ENCODE measurements around the gene SLC8A1.

SLC8A1 gene

DNA sequence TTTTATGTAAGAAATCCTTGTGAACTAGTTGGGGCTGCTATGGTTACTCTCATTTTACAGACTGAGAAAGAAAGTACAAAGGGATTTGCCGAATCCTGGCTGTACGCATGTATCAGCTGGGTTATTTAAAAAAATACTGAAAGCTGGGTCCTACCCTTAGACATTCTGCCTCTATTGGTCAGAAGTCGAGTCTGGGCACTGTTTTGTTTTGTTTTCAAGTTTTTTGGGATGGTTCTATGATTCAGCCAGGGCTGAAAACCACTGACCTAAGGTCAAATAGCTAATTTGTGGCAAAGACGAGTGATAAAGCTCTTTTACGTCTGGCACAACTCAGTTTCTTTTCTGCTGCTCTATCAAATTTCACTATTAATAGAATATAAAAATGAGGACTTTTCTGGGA, 5.9 kb upstream of the SLC8A1 start:
- no peak for DNase-seq

DNA sequence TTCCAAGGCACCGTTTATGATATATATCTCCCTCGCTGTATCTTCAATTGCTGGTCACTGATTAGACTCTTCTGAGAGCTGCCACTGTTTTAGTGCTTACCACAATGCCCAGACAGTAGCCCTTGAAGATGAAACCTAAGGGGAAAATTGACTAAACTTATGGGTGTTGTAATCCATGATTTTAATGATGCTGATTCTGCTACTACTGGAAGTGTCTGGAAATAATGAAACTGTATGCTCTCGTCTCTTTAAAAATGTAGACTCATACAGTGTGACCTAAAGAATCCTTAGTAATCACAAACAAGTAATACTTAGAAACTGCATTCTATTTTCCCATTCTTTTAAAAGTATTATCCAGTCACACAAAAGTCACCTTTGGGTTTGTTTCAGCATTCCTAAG, 5.5 kb upstream of the SLC8A1 start:
- no peak for DNase-seq

DNA sequence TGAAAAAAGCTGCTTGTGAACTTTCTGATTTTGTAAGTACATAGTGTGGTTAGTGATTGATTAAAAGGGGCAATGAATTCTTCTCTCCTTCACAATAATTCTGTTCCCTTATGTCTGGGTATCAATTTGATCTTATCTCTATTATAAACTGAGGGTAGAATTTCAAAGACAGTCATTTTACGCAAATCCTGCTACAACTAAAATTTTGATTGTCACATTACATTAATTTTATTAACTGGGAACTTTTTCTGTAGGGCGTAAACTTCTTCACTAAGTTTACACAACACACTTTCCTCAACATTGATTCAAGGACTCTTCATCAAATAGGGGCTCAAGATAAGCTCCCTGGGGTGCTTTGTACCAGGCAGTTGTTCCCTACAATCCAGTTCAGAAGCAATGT, 5.0 kb upstream of the SLC8A1 start:
- no peak for DNase-seq

DNA sequence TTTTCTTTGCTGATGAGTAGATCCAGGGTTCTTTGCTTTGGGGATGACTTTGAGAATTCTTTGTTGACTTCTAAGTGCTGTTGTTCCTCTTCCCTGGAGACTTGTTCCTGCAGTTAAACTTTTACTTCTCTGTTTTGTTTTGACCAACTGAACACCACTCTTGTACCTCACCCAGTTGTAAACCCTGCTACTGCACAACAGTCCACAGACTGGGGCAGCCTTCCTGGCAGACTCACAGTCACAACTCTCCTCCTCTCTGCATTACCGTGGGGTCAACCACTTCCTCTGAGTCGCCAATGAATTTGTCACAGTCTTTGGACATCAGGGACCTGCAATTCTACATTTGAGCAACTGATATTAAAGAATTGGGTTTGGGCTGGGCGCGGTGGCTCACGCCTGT, 3.8 kb upstream of the SLC8A1 start:
- no peak for DNase-seq

DNA sequence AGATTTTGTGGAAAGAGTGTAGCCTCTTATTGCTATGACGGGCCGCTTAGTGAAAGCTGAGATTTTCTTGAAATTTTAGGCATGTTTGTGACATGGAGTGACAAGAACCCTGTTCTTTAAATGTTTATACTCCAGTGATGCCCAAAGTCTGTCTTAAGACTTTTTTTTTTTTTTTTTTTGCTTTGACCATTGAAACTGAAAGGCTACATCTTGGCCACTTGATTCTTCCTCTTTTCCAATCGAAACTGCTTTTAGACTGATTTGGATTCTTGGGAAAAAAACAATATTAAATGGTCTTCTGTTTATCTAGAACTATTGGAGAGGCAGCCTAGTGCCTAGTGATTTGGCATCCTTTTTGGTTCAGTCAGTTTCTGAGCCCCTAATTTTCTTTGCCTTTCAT, 2.4 kb upstream of the SLC8A1 start:
- no peak for DNase-seq

DNA sequence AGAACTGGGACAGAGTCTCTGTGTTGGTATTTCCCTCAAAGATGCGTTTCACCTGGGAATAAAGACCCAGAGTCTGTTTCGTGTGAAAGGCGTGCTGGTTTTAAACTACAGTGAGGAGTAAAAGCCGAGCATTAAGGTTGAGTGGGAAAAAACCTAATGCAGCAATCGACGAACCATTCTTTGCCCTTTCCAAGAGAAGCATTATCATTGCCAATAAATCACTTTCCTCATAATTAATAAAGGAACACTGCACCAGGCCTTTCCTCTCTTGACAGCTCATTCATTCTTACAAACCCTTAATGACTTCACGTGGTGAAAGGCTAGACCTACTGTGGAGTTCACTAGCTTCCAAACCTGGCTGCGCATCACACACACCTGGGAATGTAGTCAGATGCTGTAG, 896 bp upstream of the SLC8A1 start:
- no peak for DNase-seq

DNA sequence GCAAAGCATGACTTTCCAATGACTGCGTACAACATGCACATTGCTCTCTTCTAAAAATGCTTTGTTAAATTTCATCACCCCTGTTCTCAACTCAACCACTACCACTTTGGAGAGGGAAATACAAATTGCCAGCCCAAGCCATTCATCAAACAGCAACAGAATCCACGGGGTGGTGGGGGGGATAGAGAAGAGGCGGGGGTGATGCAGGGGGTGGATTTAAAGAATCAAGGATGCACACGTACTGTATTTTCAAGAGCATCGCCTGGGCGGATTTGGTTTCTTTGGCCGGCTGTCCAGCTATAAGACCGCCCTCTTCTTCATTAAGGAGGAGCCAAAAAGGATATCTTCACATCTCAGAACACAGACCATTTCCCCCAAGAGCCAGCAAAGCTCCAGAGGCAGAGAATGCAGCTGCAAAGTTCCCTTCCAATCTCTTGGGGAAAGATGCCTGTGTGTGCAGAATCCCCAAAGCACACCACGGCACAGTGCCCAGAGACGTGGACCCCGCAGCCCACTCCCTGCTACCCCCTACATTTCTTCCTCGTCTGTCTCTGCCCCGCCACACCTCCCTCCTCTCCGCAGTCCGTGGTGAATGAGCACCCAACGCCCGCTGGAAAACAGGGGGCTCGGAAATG, 977 bp downstream of the SLC8A1 start:
- DNase-seq = no peak

DNA sequence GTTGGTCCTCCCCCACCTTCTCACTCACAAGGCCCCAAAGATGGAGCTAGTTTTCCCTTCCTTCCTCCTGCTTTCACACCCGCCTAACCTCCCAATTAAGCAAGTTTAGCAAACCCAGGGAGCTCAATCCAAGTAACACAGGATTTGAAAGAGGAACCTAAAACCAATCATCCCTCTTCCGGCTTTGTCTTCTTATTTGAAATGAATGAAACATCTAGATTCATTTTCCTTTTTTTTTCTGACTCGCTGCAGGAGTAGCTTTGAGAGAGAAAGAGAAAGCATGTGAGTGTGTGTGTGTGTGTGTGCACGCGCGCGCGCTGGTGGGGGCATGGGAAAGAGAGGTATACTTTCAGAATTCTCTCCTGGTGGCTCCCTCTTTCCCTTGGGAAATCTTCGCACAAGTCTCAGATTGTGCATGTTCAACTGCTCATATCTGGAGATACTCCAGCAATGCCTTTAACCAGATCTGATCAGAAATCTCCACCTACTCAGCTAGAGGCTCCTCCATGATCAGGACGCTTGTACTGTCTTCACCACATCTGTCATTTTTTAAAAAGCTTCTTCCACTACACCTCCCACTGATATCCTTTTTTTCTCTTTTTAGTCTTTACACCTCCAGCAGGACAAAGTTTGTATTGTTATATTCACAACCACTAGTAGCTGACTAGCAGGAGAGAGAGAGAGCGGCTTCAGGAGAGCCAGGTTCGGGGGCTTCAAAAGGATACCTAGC, 1.7 kb downstream of the SLC8A1 start:
- DNase-seq = no peak

DNA sequence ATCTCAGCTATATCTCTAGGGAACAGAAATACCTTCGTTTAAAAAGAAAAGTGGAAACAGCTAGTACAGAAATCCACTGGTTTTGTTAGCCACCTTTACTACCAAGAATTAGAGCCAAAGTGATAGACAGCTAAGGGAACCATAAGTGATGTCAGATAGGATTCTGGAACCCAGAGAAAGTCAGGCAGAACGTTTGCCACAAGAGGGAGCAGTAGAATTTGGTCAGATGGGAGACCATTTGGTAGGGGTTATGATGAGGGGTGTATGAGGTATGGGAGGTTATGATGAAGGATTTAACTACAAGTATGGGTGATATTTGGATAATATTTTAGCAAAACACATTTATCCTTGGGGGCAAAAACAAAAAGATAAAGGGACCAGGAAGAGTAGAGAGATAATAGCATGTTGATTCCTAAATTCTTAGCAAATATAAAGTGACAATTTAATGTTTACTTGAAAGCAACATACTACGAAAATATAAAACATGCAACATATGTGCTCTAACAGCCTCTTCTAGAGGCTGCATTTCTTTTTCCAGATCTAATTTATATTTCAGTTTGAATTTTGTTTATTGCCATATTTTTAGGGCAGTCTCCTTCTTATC, 3.3 kb downstream of the SLC8A1 start:
- DNase-seq = no peak

DNA sequence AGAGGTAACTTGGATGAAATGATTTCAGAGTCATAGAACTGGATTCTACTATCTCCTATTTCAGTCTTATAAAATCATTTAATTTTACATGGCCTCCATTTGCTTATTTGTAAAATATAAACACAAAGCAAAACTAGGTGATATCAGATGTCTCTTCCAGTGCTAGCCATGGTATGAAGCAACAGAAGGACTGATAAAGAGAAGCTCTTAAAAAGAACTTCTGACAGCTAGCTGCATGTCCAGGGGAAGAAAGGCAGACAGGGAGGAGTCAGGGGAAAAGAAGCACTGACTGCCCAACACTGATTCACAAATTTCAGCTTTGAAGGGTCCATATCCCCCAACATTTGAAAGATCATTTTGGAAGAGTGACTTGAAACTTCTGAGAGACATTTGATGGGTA, 6.4 kb downstream of the SLC8A1 start:
- no peak for DNase-seq

DNA sequence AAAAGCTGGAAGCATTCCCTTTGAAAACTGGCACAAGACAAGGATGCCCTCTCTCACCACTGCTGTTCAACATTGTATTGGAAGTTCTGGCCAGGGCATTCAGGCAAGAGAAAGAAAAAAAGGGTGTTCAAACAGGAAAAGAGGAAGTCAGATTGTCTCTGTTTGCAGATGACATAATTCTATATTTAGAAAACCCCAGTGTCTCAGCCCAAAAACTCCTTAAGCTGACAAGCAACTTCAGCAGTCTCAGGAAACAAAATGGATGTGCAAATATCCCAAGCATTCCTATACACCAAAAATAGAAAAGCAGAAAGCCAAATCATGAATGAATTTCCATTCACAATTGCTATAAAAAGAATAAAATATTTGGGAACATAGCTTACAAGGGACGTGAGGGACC, 11.1 kb downstream of the SLC8A1 start:
- DNase-seq = no peak

DNA sequence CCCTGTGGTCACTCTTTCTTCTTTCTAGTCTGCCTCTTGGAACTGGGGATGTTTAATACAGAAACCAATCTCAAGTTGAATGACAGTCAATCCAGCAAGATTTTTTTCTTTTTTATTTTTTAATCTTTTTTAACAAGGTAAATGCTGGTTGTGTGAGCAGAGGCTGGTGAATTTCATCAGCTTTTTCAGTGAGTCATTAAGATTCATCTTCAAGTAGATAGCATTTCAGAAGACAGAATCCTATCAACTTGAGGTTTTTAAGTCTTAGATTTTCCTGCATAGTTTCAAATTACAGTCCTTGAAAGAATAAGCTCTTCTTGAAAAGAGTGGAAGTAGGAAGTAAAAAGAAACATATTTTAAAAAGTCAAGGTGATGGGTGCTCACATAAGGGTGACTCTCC, 12.4 kb downstream of the SLC8A1 start:
- no peak for DNase-seq

DNA sequence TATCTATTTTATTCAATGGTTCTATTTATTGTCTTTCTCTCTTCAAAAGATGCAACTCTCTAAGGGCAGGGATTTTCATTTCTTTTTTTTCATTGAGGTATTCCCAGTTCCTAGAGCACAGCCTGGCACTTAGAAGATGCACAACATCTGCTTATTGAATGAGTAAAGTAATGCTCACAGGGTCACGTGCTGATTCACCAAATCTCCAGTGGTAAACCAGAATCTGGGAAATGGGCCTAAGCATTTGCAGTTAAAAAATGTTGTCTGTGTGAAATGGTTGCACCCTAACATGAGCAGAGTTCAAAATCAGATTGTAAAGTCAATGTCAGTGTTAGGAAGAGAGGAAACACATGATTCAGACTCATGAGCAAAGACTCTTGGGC, 15.8 kb downstream of the SLC8A1 start:
- DNase-seq = no peak

DNA sequence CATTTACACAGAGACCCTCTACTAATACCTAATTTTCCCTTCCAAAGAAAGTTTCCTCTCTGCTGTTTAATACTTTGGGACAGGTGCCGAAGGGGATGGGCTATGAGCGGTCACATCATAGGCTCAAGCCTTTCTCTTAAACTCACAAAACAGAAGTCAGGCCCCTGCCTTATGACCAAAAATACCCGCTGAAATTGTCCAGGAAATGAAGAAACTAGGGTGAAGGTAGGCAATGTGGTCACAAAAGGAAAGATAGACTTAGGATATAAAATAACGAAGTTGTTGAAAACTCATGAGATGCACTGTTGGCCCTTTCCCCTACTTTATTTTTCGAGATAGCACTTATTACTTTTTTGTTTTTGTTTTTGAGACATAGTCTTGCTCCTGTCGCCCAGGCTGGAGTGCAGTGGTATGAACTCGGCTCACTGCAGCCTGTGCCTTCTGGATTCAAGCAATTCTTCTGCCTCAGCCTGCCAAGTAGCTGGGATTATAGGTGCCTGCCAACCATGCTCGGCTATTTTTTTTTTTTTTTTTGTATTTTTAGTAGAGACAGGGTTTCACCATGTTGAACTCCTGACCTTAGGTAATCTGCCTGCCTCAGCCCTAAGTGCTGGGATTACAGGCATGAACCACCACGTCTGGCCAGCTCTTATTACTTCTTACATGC, 16.3 kb downstream of the SLC8A1 start:
- DNase-seq = no peak

DNA sequence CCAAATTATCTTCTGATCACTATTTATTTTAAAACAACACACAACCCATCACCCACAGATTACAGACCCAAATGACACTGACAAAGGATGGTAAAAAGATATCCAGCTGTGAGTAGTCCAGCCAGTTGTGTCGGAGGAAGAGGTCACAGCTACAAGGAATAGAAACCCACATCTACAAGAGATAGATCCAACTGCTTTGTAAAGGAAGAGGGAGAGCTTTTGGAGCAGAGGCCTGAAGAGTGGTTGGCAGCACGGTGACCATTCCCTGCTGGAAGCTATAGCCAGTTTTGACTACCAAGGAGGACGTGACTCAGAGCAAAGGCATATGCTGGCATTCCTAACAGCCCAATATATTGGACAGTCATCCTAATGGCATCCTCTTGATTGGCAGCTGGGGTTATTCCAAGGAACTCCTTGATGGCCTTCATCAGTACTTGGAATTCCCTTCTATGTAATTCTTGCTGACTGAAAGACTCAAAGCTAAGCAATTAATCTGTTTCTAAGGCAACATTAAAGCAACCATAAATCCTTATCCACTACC, 17.1 kb downstream of the SLC8A1 start:
- no peak for DNase-seq

DNA sequence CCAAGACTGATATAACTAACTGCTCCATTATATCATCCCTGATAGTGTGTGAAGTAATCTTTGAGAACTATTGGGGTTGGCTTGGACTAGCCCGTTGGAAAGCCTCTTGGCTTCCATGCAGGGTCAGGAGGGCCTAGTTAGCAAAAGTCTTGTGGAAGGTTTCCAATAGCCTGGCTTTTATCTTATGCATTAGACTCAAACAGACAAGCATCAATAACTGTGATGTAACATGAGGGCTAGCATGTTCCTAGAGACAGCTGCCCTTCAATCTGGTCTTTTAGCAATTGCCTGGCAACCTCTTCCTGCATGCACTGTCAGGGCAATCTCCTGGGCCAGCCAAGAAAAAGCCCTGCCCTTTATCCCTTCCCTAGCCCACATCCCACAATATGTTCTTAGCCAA, 18.2 kb downstream of the SLC8A1 start:
- DNase-seq = no peak

DNA sequence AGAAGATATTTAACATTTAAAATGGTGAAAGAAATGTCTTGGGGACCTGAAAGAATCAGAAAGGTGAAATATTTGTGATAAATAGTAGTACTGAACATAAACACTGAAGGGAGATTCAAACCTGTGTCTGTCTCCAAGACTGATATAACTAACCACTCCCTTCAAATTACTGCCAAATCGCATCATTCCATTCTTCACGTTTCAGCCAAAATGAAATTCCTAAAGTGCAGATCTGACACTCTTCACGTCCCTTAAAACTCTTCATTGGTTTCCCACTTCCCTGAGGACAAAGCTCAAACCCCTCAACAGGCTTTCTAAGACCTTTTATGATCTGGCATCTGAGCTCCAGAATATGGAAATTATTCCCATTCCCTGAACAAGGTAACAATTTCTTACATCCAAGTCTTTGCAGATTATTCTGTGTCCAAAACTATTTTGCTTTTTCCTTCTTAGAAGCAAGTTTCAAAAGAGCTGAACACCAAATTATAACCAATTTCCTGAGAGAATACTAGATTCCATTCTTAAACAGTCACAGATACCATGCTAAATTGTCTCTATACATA, 18.9 kb downstream of the SLC8A1 start:
- no peak for DNase-seq

DNA sequence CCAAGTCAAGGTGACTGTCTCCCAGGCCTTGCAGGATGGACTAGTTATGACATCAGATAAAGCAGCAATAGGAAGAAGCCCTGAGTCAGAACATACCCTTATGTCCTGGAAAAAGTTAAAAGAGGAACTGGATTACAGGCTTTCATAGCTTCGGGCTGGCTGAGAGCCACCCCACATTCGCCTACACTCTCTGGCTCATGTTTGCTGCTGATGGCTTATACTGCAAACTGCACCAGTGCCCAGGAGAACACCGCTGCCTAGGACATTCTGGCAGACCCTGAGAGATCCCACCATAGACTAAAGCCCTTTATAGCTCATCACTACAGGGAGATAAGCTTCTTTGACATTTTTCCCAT, 20.3 kb downstream of the SLC8A1 start:
- DNase-seq = no peak

DNA sequence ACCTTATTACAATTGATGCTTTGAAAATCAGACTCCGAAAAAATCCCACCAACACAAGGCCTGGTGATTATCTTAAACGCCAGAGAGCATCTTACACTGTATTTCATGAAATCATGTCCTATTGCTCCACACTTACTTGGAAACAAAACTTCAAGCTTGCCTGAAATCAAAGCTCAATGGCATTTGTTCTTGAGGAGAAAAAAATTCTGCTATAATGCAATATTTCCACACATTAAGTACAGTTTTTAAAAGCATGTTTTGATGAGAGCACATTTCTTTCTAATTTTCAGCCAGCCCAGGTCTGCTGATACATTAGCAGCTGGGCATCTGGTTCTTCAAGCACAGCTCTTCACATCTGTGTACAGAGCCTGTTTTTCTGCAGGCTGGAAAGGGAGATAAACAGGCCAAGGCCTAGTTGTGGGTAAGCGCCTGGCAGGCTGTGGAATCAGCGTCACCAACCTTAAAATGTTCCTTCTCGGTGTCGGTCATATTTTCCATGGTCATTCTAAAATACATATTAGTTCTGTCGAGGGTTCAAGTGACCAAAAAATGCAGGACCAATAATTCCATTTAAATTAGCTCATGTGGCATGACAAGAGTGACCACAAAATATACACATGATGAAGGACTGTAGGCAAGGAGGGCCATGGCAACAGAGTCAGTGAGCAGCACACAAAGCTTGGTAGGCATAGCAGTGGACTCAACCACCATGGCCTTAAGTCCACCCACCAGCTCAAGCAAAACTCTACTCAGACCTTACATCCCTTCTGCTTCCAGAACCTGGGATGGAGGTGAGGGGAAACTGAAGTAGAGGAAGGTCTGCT, 20.9 kb downstream of the SLC8A1 start:
- DNase-seq = no peak

DNA sequence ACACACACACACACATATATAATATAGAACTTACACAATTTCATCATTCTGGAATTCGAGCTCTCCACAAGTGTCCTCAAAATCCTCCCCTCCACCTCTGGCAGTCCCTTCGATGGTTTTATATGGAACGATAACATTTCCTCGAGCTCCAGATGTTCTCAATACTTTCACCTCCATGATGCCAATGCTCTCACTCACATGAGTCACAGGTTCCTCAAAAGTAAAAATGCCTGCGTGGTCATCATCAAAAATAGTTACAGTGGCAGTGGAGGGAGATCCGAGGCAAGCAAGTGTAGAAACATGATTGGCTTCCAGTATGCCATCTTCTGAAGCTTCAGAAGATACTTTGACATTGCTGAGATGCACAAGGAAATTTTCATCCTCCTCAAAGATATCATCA, 23.5 kb downstream of the SLC8A1 start:
- DNase-seq = no peak

DNA sequence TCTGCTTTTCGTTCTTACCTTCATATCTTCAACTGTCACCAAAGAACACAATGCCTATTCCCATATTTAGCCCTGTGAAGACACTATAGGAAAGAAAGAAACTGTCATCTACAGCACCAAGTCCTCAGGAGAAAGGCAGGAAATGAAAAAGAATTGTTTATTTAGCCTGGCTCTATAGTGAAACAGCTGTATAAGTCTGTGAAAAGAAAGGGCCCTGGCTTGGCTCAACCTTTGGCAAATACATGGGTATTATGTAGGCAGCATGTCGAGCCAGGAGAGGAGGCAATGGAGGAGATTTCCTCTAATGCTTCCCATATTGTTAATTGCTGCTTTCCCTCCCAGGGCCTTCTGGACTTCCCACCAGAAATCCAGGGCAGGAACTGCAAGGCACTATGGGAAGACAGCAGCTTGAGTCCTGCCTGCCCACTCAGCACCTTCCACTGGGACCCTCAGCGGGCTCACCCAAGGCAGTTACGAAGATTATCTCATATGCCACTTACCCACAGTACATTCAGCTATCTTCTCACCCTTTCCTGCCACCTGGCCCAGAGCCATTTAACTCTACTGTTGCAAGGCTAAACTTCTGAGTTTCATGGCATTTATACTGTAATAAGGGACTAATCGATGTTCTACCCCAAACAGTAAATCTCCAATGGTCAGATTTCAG, 30.1 kb downstream of the SLC8A1 start:
- no peak for DNase-seq

DNA sequence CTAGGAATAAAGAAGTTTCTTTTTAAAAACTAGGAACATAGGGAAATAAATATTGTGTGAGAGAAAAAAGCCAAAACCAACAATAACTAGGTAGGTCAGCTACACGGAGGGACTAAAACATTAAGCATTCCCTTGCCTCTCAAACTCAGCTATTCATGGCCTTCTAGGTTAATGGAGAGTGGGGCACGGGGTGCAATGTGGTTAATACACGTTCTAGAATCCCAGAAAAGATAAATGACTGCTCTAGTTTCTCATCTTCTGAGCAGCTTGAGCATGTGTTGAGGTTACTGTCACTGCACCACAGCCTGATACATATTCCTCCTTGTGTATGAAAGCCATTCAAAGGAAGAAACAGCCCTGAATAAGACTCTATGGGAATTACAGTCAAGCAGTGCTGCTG, 31.4 kb downstream of the SLC8A1 start:
- no peak for DNase-seq
